Measurements from ENCODE around the gene PAN3.

GRCh38 chr13:28326056-28326455 is 187.7 kb downstream of the PAN3 start:
- TF ChIP-seq CTCF (IDR thresholded peaks at IDR 0.05 in 8 of 11, conservative IDR thresholded peaks at IDR 0.05 in 3 of 11) (no peak), POLR2AphosphoS5 (IDR thresholded peaks at IDR 0.05) (no peak), POLR2A (IDR thresholded peaks at IDR 0.05) (no peak)
